HG02763 (cell line): ENCODE results near the gene SLFN12L.
A peak's percentile ranks its signal among the peaks of the same experiment; 100 is the strongest.
"Not testable (repeated sequence)": the region's sequence is repeated elsewhere in the genome, so short reads cannot be mapped to it uniquely, and the experiment has no call there.

ENCODE experiments used
- ATAC-seq: cut with Tn5 transposase; IDR thresholded peaks from one replicate; pipeline ENCODE4 v1.9.1; 2021; ENCODE audit warnings: mild to moderate bottlenecking, moderate library complexity; ENCODE audit not compliant: unreplicated experiment

Gene SLFN12L

DNA sequence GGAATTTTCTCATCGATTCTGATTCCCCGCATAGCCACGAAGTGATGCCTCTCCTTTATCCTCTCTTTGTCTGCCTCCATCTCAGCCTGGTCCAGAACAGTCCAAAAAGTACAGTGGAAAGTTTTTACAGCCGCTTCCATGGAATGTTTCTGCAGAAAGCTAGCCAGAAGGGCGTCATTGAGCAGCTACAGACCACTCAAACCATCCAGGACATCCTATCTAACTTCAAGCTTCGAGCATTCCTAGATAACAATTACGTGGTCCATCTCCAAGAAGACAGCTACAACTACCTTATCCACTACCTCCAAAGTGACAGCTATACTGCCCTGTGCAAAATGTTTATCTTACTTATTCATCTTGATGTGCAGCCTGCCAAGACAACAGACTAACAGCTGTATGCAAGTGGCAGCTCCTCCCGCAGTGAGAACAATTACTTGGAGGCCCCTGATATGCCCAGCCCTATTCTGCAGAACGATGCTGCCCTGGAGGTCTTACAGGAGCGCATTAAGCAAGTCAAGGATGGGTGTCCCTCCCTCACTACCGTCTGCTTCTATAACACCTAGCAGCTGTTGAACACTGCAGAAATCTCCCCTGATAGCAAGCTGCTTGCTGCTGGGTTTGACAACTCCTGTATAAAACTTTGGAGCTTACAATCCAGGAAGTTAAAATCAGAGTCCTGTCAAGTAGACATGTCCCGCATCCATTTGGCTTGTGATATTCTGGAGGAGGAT lies 38.9 kb downstream of the SLFN12L start:
- no peak for ATAC-seq

DNA sequence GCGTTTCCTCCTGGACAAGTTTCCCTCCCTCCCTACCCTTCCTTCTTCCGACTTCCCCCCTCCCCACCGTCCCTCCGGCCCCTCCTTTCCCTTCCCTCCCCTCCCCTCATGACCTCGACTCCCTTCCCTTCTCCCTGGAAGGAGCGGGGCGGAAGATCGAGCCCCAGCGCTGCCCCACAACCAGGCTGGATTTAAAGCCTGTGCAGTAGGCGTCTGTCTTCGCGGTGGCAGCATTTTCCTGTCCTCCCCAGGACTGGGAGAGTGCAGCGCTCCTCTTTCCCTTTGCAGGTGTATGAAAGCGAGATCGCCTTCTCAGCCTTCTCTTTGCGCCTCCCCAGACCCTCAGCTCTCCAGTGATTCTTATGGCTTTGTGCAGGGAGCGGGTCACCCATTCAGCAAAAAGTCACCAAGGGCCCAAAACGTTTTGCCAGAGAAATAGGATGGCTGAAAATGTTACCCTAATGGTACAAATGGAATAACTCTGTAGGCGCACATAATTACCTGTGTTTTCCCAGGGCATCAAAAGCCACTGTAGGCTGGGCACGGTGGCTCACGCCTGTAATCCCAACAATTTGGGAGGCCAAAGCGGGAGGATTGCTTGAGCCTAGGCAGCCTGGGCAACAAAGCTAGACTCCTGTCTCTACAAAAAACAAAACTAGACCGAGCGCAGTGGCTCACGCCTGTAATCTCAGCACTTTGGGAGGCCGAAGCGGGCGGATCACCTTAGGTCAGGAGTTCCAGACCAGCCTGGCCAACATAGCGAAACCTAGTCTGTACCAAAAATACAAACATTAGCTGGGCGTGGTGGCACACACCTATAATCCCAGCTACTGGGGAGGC lies 40.8 kb downstream of the SLFN12L start:
- ATAC-seq, result no peak

DNA sequence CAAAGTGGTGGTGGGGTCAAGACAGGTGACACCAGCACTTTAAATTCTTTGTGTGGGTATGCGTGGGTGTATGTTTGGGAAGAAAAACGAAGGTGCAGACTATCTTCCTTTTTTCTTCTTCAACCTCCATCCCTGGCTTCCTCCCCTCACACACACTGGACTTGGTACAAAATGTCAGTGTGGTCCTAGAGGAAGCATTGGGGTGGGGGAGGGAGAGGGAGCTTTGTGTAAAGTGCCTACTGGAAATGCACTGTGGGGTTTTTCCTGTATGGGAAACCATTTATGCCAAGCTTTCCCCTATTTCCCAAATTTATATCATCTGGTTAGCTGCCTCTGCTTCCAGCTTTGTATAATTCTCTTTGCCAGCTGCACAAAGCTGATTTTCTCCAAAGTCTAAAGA lies 44.4 kb downstream of the SLFN12L start:
- no peak for ATAC-seq

DNA sequence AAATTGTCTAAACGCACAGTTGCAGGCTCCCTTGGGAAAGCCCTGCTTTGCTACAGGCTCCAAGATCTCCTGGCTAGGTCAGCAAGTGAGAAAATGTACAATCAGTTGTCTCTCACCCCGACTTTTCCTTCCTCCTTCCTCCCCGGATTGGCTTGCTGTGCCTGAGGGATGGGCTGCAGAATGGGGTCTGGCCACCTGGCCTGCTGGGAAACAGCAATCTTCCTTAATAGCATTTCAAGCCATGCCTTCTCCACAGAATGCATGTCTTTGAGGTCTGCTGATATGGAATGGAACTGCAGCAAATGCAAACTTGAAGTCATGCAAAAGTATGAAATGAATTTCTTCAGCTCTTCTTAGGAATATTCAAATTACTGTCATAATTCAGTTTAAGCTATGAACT lies 46.1 kb downstream of the SLFN12L start:
- ATAC-seq, result no peak

DNA sequence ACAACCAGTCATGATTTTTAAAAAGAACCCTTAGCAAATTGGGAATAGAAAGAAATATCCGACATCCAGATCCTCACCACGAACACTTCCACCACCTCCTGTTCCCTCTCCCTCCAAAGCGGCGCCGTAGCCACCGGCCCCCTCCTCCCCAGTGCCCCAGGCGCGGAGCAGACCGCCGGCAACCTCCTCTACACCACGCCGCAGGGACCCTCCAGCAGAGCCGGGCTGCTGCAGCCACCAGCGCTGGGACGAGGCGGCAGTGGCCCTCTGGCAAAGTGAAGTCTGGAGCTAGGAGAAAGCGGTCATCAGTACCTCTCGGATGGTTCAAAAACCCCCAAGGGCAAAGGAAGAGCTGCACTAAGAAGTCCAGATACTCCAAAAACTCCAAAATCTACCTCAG lies 47.5 kb downstream of the SLFN12L start:
- no peak for ATAC-seq

DNA sequence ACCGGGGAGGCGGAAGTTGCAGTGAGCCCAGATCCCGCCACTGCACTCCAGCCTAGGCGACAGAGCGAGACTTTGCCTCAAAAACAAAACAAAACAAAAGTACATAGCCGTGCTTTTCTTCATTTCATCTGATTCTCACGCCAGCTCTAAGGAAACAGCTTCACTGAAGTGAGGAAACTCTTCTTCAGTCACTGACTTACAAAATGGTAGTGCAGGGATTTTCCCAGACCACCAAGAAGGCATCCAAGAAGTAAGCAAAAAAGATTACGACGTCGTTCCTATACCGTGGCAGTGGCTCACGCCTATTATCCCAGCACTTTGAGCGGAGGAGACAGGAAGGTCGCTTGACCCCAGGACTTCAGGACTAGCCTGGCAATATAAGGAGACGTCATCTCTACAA lies 48.5 kb downstream of the SLFN12L start:
- no peak for ATAC-seq

DNA sequence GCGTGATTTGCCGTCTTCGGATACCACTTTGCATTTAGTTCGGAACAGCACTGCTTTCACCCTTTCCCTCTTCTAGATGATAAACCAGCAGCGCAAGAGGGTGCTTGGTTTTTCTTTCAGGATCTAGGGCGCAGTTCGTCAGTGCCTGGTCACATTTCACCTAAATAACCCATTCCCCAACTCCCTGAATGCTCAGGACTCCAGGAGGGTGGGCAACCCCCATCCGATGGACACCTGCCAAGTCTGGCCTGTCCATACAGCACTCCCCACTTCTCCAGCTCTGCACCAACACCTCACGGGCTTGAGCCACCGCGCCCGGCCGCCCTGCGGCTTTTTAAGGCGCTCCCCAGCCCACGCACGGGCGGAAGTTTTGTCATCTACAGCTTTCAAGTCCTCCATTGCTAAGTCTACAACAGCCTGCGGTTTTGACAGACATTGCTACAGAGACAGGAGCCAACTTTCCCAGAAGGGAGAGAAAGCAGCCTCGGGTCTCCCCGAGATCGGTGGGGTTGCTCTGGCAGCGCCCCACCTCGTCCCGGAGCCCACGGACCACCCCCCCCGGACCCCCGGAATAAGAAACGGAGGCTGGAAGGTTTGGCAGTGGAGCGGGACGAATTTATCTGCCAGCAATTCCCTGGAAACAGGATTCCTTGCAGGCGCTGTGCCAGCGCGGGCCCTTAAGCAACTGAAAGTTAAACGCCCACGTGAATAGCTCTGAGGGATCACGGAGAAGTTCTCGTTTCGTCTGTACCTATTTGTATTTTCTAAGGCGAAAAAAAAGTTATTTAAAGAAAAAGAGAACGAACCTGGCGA lies 50.4 kb downstream of the SLFN12L start:
- ATAC-seq, result no peak

DNA sequence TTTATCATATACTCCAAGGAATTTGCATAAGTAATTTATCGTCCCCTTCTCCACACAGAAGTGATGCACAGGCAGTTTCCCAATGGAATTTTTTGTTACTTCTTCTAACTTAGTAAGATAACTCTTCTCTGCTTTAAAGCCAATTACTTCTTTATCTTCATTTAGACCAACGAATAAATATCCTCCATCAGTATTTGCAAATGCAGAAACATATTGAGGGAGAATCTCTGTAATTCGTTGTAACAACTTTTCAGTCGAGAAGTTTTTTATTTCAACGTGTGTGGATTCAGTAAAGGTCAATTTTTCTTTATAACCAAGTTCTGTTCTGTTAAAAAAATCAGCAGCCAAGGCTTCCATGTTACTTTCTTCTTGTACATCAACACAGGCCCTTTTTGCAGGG lies 58.2 kb downstream of the SLFN12L start:
- ATAC-seq, result no peak

DNA sequence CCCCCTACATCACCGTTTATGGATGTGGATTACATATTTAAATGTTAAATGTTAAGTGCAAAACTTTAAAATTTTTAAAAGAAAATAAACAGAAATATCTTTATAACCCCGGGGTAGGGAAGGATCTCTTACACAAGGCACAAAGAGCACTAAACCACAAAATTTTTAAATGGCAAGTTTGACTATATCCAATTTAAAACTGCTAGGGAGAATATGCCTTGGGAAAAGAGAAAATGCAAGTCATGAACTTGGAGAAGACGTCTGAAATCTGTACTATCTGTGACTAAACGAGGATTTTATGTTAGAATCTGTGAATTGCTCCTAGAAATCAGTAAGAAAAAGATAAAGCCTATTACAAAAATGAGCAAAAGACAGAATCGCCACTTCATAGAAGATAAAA lies 60.2 kb downstream of the SLFN12L start:
- no peak for ATAC-seq

DNA sequence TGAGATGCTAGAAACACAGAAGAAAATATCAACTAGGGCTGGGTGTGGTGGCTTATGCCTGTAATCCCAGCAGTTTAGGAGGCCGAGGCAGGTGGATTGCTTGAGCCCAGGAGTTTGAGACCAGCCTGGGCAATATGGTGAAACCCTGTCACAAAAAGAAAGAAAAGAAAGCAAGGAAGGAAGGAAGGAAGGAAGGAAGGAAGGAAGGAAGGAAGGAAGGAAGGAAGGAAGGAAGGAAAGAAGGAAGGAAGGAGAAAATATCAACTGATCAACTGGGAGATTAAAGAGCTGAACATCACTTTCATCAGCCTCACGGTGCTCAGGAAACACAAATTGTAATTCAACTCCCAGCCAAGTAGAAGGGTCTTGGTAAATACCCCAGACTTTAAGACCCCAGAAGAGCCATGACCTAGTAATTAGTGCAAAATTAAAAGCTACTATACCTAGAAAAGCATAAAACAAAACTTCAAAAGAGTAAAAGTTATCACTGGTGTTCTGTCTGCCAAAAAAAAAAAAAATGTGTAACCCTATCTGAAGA lies 61.1 kb downstream of the SLFN12L start:
- ATAC-seq, result no peak

DNA sequence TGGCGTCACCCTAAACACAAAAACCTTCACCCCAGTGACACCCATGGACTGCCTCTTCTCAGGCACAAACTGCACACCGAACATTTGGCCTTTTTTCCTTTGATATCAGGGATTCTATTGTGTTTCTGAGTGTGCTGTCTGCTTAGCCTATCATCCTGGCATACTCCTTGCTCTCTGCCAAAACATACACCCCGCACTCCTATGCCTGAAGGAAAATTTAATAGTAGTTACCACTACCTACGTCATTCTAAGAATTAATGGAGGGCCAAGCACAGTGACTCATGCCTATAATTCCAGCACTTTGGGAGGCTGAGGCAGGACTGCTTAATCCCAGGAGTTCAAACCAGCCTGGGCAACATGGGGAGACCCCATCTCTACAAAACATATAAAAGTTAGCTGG lies 69.0 kb downstream of the SLFN12L start:
- no peak for ATAC-seq

DNA sequence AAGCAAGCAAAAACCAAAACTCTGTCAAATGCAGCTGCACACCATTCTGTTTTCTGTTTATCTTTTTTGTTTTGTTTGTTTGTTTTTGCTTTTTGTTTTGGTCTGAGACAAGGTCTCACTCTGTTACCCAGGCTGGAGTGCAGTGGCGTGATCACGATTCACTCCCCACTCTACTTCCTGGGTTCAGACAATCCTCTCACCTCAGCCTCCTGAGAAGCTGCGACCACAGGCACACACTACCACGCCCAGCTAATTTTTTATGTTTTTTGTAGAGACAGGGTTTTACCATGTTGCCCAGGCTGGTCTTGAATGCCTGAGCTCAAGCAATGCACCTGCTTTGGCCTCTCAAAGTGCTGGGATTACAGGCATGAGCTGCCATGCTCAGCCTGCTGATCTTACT lies 69.7 kb downstream of the SLFN12L start:
- no peak for ATAC-seq

DNA sequence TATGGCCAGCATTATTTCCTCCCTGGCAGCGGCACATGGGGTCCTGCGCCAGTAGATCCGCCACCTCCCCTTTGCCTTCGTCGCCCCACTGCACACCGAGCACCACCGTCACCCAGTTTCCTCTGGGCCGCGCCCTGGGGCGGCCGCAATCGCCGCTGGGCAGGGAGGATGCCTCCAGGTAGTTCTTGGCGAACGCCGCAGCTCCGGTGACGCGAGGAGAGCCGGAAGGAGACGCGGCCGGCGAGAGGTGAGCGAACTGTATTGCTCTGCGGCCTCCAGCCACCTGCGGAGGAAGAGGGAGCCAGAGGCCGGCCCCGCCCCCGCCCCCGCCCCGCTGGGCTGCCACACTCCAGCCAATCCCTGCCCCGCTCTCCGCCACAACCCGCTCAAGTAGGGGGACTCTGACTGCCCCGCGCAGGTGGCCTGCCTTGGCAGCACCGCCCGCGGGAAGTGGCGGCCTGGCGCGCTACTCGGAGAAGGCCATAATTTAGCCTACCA lies 77.1 kb downstream of the SLFN12L start:
- peak; percentile 81 for ATAC-seq

DNA sequence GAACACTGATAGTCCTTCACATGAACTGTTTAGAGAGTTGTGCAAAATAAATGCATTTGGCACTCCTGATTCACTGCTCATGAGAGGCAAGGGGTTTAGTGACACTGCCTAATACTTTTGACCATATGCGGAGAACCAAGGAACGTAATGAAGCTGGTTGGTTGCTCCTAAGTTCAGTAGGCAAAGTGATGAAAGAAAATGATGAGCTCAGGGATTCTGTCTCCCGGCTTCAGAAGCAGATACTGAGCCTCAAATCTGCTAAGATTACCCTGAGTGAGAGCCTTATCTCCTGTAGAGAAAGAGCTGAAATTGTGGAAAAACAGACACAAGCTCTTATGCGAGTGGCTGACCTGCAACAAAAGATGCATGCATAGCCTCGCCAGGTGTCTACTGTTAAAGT lies 83.4 kb downstream of the SLFN12L start:
- not testable (repeated sequence) for ATAC-seq

DNA sequence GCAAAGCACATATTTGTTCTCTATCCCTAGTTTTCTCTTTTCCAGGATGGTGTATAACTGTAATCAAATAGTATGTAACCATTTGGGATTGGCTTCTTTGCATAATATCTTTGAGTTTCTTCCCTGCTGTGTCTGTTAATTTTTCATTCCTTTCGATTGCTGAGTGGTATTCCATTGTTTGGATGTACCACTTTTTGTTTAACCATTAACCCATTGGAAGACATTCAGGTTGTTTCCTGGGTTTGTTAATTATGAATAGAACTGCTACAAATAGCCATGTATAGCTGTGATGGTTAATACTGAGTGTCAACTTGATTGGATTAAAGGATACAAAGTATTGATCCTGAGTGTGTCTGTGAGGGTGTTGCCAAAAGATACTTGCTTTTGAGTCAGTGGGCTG lies 84.3 kb downstream of the SLFN12L start:
- ATAC-seq, result no peak

DNA sequence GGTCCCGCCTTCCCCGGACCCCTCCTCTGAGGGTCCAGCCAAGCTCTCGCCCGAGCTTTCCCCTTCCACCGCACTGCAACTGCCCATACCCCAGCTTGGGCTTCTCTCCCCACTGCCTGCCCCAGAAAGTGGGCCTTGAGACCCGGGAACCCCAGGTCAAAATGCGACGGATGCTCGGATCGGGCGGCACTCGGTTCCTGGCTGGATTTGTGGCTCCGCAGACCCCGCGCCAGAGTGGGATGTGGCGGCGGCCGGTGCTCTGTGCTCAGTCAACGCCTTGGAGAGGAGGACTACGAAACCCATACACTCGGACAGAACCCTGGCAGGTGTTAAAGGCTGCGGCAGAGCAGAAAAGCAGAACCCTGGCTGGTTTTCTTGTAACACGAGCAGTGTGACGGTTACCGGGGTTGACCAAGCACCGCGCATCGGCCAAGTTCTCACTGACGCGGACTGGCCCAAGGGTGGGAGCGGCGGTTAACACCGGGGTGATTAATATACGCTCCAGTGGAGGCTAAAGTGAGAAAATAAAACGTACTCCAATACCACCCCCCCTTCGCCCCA lies 88.0 kb downstream of the SLFN12L start:
- no peak for ATAC-seq

DNA sequence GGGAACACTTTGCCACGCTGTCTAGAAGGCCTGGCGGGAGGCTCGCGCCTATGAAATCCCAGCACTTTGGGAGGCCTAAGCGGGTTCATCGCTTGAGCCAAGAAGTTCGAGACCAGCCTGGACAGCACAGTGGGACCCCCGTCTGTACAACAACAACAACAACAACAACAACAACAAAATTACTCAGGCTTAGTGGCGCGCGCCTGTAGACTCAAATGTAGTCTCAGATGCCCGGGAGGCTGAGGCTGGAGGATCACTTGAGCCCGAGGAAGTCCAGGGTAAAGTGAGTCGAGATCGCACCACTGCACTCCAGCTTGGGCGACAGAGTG lies 88.6 kb downstream of the SLFN12L start:
- no peak for ATAC-seq

DNA sequence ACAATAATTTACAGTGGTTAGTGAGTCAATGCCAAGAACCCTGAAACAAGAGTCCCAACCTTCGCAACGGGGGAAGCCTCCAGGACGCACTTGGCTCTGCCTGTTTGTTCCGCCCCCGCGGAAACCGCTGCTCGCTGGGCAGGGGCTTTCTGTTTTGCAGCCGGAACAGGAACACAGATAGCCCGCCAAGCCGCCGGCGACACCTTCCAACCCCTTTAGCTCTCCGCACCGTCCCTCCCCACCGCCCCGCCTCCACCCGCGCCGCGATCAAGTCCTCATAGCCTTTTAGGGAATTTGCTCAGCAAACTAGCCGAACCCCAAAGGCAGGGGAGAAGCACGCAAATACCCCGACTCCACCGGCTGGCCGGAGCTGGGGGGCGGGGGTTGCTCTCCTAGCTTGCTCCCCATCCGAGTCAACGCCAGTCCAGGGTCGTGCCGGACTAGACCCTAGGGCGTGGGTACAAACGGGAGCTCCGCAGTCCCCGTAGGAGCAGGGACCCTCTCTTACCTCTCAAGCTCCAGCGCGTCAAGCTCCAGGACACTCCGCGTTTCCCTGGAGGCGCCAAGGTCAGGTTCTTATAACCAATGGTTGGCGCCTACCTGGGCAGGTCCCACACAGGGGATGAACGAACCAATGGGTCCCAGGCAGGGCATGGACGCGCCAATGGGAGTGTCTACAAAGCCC lies 89.1 kb downstream of the SLFN12L start, which contains the start of gene SLFN13:
Gene SLFN13 (minus strand): TSS at position 553 of the 685 bp plus-strand sequence. CDS start 3,086 bp downstream, outside the sequence.
- peak; percentile 68 for ATAC-seq

DNA sequence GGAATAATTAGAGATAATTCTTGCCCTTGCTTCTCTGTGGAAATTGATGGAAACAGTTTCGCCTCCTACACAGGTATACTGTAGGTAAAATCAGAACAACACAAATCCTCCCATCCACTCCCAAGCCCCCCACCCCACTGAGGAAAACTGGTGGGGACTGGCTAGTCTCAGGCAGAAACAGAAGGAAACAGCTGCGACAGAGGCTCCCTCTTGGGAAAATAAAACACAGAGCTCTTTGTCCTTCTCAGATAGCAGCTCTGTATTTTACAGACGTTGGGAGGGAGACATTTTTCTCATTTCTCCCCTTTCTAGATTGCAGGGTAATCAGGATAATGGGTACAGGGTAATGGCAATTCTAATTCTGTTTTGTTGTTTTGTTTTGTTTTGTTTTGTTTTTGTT lies 90.0 kb downstream of the SLFN12L start:
- no peak for ATAC-seq

DNA sequence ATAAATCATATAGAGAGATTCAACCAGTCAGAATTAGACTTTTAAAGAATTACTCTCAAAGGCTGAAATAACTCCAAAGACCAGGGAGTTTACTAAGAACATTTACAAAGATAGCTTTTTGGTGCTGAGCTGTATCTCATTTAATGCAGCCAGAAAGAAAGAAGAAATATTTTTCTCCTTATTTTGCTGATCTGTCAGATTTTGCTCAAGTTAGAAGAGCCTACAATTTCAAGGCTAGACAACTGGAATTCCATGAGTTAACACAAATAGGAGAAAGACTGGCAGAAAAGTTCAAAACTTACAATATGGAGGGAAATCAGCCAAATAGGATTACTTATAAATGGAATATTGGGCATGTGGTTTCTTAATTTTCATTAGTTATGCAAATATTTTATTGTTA lies 99.0 kb downstream of the SLFN12L start:
- ATAC-seq, result no peak
